ENCODE results near the gene INSYN1.
"Not testable (repeated sequence)": the region's sequence is repeated elsewhere in the genome, so short reads cannot be mapped to it uniquely, and the experiment has no call there.

INSYN1 gene

GRCh38 chr15:73704869-73705645 lies 48.1 kb downstream of the INSYN1 start:
- H4K20me1 ChIP-seq (ENCODE audit: insufficient read depth, low read length): peaks cover under 1% of the 10 kb centered on the region
- no peaks in the 10 kb centered on the region for H3K4me1 ChIP-seq (ENCODE audit: insufficient read depth, low read length)
- H3K4me2 ChIP-seq (ENCODE audit: insufficient read depth, low read length): no peak overlapping the region
- peak; percentile 68 for DNase-seq
- H2AFZ ChIP-seq (ENCODE audit: low read depth, low read length): no peak overlapping the region
- no peak overlapping the region for H3K4me3 ChIP-seq (ENCODE audit: low read depth in 1 of 2, low read length in 2 of 2)
- H3K36me3 ChIP-seq (ENCODE audit: insufficient read depth, low read length): no peaks in the 10 kb centered on the region
- H3K27me3 ChIP-seq (ENCODE audit: insufficient read depth, low read length, poor library complexity): no peaks in the 10 kb centered on the region
- H3K9ac ChIP-seq (ENCODE audit: low read depth, low read length): no peak overlapping the region
- ATAC-seq (ENCODE audit: insufficient read depth, low read depth): peak; percentile 84
- no peak overlapping the region for H3K27ac ChIP-seq (ENCODE audit: low read length)
- no peaks in the 10 kb centered on the region for H3K9me3 ChIP-seq (ENCODE audit: insufficient read depth, low read length, severe bottlenecking)
- TF ChIP-seq CTCF (IDR thresholded peaks at IDR 0.05; ENCODE audit: borderline replicate concordance, extremely low read depth, low read length, poor library complexity, severe bottlenecking): peak; percentile 85
- TF ChIP-seq EZH2 (IDR thresholded peaks at IDR 0.05; ENCODE audit: borderline replicate concordance, low read depth, low read length, severe bottlenecking): no peak
- H3K79me2 ChIP-seq (ENCODE audit: insufficient read depth, low read length): no peaks in the 10 kb centered on the region

- not testable (repeated sequence) for ATAC-seq (ENCODE audit: insufficient read depth, low read depth); H3K79me2 ChIP-seq (ENCODE audit: insufficient read depth, low read length); H3K27me3 ChIP-seq (ENCODE audit: insufficient read depth, low read length, poor library complexity); H3K4me1 ChIP-seq (ENCODE audit: insufficient read depth, low read length); H2AFZ ChIP-seq (ENCODE audit: low read depth, low read length); H3K27ac ChIP-seq (ENCODE audit: low read length); H4K20me1 ChIP-seq (ENCODE audit: insufficient read depth, low read length); H3K9me3 ChIP-seq (ENCODE audit: insufficient read depth, low read length, severe bottlenecking); H3K36me3 ChIP-seq (ENCODE audit: insufficient read depth, low read length); DNase-seq; H3K9ac ChIP-seq (ENCODE audit: low read depth, low read length); H3K4me2 ChIP-seq (ENCODE audit: insufficient read depth, low read length); H3K4me3 ChIP-seq (ENCODE audit: low read depth in 1 of 2, low read length in 2 of 2)
Observed at GRCh38 chr15:73704142-73704868, 48.8 kb downstream of the INSYN1 start.

DNA sequence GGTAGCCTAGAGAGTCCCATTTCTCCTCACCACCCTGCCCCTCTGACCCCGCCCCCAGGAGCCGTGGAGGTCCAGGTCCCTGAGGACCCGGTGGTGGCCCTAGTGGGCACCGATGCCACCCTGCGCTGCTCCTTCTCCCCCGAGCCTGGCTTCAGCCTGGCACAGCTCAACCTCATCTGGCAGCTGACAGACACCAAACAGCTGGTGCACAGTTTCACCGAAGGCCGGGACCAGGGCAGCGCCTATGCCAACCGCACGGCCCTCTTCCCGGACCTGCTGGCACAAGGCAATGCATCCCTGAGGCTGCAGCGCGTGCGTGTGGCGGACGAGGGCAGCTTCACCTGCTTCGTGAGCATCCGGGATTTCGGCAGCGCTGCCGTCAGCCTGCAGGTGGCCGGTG lies 49.5 kb downstream of the INSYN1 start:
- H3K9me3 ChIP-seq (ENCODE audit: insufficient read depth, low read length, severe bottlenecking); H3K4me2 ChIP-seq (ENCODE audit: insufficient read depth, low read length); DNase-seq; ATAC-seq (ENCODE audit: insufficient read depth, low read depth); H3K79me2 ChIP-seq (ENCODE audit: insufficient read depth, low read length); H3K27me3 ChIP-seq (ENCODE audit: insufficient read depth, low read length, poor library complexity); H3K4me3 ChIP-seq (ENCODE audit: low read depth in 1 of 2, low read length in 2 of 2); H4K20me1 ChIP-seq (ENCODE audit: insufficient read depth, low read length); H3K4me1 ChIP-seq (ENCODE audit: insufficient read depth, low read length); H3K36me3 ChIP-seq (ENCODE audit: insufficient read depth, low read length); H2AFZ ChIP-seq (ENCODE audit: low read depth, low read length); H3K9ac ChIP-seq (ENCODE audit: low read depth, low read length); H3K27ac ChIP-seq (ENCODE audit: low read length): not testable (repeated sequence)

DNA sequence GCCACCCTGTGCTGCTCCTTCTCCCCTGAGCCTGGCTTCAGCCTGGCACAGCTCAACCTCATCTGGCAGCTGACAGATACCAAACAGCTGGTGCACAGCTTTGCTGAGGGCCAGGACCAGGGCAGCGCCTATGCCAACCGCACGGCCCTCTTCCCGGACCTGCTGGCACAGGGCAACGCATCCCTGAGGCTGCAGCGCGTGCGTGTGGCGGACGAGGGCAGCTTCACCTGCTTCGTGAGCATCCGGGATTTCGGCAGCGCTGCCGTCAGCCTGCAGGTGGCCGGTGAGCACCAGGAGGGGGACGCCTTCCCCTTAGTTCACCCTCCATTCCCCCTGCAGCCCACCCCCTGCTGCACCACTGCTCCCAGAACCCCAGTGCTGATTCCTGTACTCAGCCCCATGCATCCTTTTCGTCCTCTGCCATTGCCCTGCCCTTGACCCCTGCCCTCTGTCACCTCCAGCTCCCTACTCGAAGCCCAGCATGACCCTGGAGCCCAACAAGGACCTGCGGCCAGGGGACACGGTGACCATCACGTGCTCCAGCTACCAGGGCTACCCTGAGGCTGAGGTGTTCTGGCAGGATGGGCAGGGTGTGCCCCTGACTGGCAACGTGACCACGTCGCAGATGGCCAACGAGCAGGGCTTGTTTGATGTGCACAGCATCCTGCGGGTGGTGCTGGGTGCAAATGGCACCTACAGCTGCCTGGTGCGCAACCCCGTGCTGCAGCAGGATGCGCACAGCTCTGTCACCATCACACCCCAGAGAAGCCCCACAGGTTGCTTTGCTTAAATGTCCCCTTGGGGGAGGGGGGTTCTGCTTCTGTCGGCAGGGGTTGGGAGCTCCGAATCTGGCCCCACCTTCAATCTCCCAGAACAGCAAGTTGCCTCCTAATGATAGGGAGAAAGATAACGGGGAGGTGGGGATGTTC lies 50.6 kb downstream of the INSYN1 start:
- not testable (repeated sequence) for H3K27me3 ChIP-seq (ENCODE audit: insufficient read depth, low read length, poor library complexity); H3K27ac ChIP-seq (ENCODE audit: low read length); H3K4me1 ChIP-seq (ENCODE audit: insufficient read depth, low read length); H3K4me3 ChIP-seq (ENCODE audit: low read depth in 1 of 2, low read length in 2 of 2); H3K79me2 ChIP-seq (ENCODE audit: insufficient read depth, low read length); H3K4me2 ChIP-seq (ENCODE audit: insufficient read depth, low read length); H3K9ac ChIP-seq (ENCODE audit: low read depth, low read length); H3K9me3 ChIP-seq (ENCODE audit: insufficient read depth, low read length, severe bottlenecking); ATAC-seq (ENCODE audit: insufficient read depth, low read depth); H3K36me3 ChIP-seq (ENCODE audit: insufficient read depth, low read length); H2AFZ ChIP-seq (ENCODE audit: low read depth, low read length); DNase-seq
- H4K20me1 ChIP-seq (ENCODE audit: insufficient read depth, low read length): peaks cover 10% of the 10 kb centered on the region
